DOHH2 (cell line): ENCODE data around the gene BIN1.

Experiments
- H3F3A ChIP-seq: fragments of 200-600 bp; sonication (generic), shearing (Covaris generic); 2 replicates; pipeline ENCODE4 v1.6.0; 2016; ENCODE audit warnings: antibody characterized with exemption, mild to moderate bottlenecking; ENCODE audit not compliant: control insufficient read depth, insufficient read depth
- H3K27ac ChIP-seq: fragments of 200-600 bp; sonication (generic); 2 replicates; pipeline ENCODE4 v1.5.1; 2014; ENCODE audit warnings: low read depth, mild to moderate bottlenecking, low read length, moderate library complexity
- H3K27me3 ChIP-seq: fragments of 200-600 bp; sonication (generic); 2 replicates; pipeline ENCODE4 v1.6.1; 2014; ENCODE audit warnings: mild to moderate bottlenecking, low read length, mixed read lengths; ENCODE audit not compliant: control insufficient read depth
- H3K36me3 ChIP-seq: fragments of 200-600 bp; sonication (generic); 2 replicates; pipeline ENCODE4 v1.6.1; 2014; ENCODE audit warnings: mild to moderate bottlenecking, low read length, moderate library complexity, mixed read lengths; ENCODE audit not compliant: control insufficient read depth
- H3K4me1 ChIP-seq: fragments of 200-600 bp; sonication (generic); 2 replicates; pipeline ENCODE4 v1.6.1; 2014; ENCODE audit warnings: mild to moderate bottlenecking, low read length, mixed read lengths; ENCODE audit not compliant: control insufficient read depth
- H3K4me2 ChIP-seq: fragments of 200-600 bp; sonication (generic); 2 replicates; pipeline ENCODE4 v1.6.0; 2014; ENCODE audit warnings: mild to moderate bottlenecking, low read length, moderate library complexity
- H3K4me3 ChIP-seq: fragments of 200-600 bp; sonication (generic); 2 replicates; pipeline ENCODE4 v1.5.1; 2014; ENCODE audit warnings: mild to moderate bottlenecking, low read length, mixed read lengths
- H3K79me2 ChIP-seq: fragments of 200-600 bp; sonication (generic); 2 replicates; pipeline ENCODE4 v1.6.1; 2014; ENCODE audit warnings: mild to moderate bottlenecking, low read length, mixed read lengths; ENCODE audit not compliant: control insufficient read depth
- H3K9me2 ChIP-seq: fragments of 200-600 bp; sonication (generic); replicated peaks from 2 replicates; pipeline ENCODE4 v1.6.1; 2014; ENCODE audit warnings: mild to moderate bottlenecking, low read length, mixed read lengths; ENCODE audit not compliant: control insufficient read depth
- H3K9me3 ChIP-seq: fragments of 200-600 bp; sonication (generic); 2 replicates; pipeline ENCODE4 v1.6.1; 2014; ENCODE audit warnings: antibody characterized with exemption, low read length, mixed read lengths; ENCODE audit not compliant: control insufficient read depth, insufficient read depth
- H4K20me1 ChIP-seq: fragments of 200-600 bp; sonication (generic); 2 replicates; pipeline ENCODE4 v1.6.0; 2014; ENCODE audit warnings: low read depth, mild to moderate bottlenecking, antibody characterized with exemption, low read length, moderate library complexity; ENCODE audit not compliant: control insufficient read depth, insufficient read depth
- CTCF ChIP-seq: fragments of 200-600 bp; sonication (generic); IDR thresholded peaks from one replicate; pipeline ENCODE4 v1.5.1; 2014; ENCODE audit warnings: antibody characterized with exemption, mild to moderate bottlenecking, low read depth, low read length; ENCODE audit not compliant: poor library complexity, severe bottlenecking
- EZH2phosphoT487 ChIP-seq: fragments of 200-600 bp; sonication (generic); IDR thresholded peaks from 2 replicates; pipeline ENCODE4 v1.6.1; 2017; ENCODE audit warnings: borderline replicate concordance, mild to moderate bottlenecking, antibody characterized with exemption, low read length, moderate library complexity, mixed read lengths

The BIN1 gene

GRCh38 chr2:127154396-127154795 lies 47.4 kb upstream of the BIN1 start:
- Histone ChIP-seq H3K79me2 (no peaks in the 10 kb centered on the region), H4K20me1 (no peaks in the 10 kb centered on the region), H3K36me3 (no peaks in the 10 kb centered on the region), H3F3A (no peaks in the 10 kb centered on the region), H3K4me2 (no peak overlapping the region), H3K27ac (no peak overlapping the region), H3K27me3 (peaks cover 15% of the 10 kb centered on the region), H3K9me3 (no peaks in the 10 kb centered on the region), H3K4me3 (no peak overlapping the region), H3K9me2 (no peaks in the 10 kb centered on the region), H3K4me1 (peaks cover 9% of the 10 kb centered on the region)
- TF ChIP-seq EZH2phosphoT487 (no peak), CTCF (no peak)

GRCh38 chr2:127153691-127154158 lies 46.8 kb upstream of the BIN1 start:
- Histone ChIP-seq H3K9me3 (no peaks in the 10 kb centered on the region), H3K79me2 (no peaks in the 10 kb centered on the region), H3K27ac (no peak overlapping the region), H3K36me3 (no peaks in the 10 kb centered on the region), H3K4me3 (no peak overlapping the region), H3K9me2 (no peaks in the 10 kb centered on the region), H3K4me1 (peaks cover 3% of the 10 kb centered on the region; the same call in 1 of the 2 replicates), H3F3A (no peaks in the 10 kb centered on the region), H3K4me2 (no peak overlapping the region), H4K20me1 (no peaks in the 10 kb centered on the region), H3K27me3 (peaks cover 9% of the 10 kb centered on the region)
- no peak for TF ChIP-seq EZH2phosphoT487
- no peak for TF ChIP-seq CTCF

- Histone ChIP-seq H3K9me2 (no peaks in the 10 kb centered on the region), H3F3A (no peaks in the 10 kb centered on the region), H3K4me1 (no peaks in the 10 kb centered on the region), H3K79me2 (no peaks in the 10 kb centered on the region), H3K36me3 (no peaks in the 10 kb centered on the region), H3K27ac (no peak overlapping the region), H3K4me3 (no peak overlapping the region), H4K20me1 (no peaks in the 10 kb centered on the region), H3K9me3 (no peaks in the 10 kb centered on the region), H3K4me2 (no peak overlapping the region), H3K27me3 (no peaks in the 10 kb centered on the region)
- TF ChIP-seq EZH2phosphoT487 (no peak), CTCF (no peak)
Measured at GRCh38 chr2:127150996-127151395, 44.0 kb upstream of the BIN1 start.
